Measurements from ENCODE around the gene ITGA2.

Gene ITGA2

GRCh38 chr5:52989781-52990527 lies 802 bp downstream of the ITGA2 start:
- DNase-seq: peak in 1 of 2 experiments; percentile 19

GRCh38 chr5:52990528-52990925 lies 1.4 kb downstream of the ITGA2 start:
- no peak for DNase-seq

GRCh38 chr5:52993367-52993766 lies 4.2 kb downstream of the ITGA2 start:
- no peak for DNase-seq

GRCh38 chr5:52994266-52994665 lies 5.1 kb downstream of the ITGA2 start:
- DNase-seq: no peak

- DNase-seq: no peak
Observed at GRCh38 chr5:52995095-52995494, 5.9 kb downstream of the ITGA2 start.

GRCh38 chr5:52995914-52996313 lies 6.8 kb downstream of the ITGA2 start:
- no peak for DNase-seq

GRCh38 chr5:52996979-52997378 lies 7.8 kb downstream of the ITGA2 start:
- DNase-seq: no peak

GRCh38 chr5:52997424-52997823 lies 8.3 kb downstream of the ITGA2 start:
- no peak for DNase-seq

GRCh38 chr5:52998552-52999313 lies 9.6 kb downstream of the ITGA2 start:
- no peak for DNase-seq

- no peak for DNase-seq
Observed at GRCh38 chr5:52999344-52999949, 10.3 kb downstream of the ITGA2 start.

- DNase-seq: no peak
Observed at GRCh38 chr5:53001541-53001940, 12.4 kb downstream of the ITGA2 start.

- no peak for DNase-seq
Observed at GRCh38 chr5:53002491-53002890, 13.3 kb downstream of the ITGA2 start.

- DNase-seq: no peak
Observed at GRCh38 chr5:53003144-53003543, 14.0 kb downstream of the ITGA2 start.

- no peak for DNase-seq
Observed at GRCh38 chr5:53006911-53007890, 18.0 kb downstream of the ITGA2 start.

GRCh38 chr5:53008751-53009150 lies 19.6 kb downstream of the ITGA2 start:
- DNase-seq: no peak

- no peak for DNase-seq
Observed at GRCh38 chr5:53009816-53010215, 20.7 kb downstream of the ITGA2 start.

GRCh38 chr5:53010814-53011213 lies 21.7 kb downstream of the ITGA2 start:
- DNase-seq: no peak

GRCh38 chr5:53011233-53011632 lies 22.1 kb downstream of the ITGA2 start:
- no peak for DNase-seq

- no peak for DNase-seq
Observed at GRCh38 chr5:53013857-53014256, 24.7 kb downstream of the ITGA2 start.

GRCh38 chr5:53017383-53017782 lies 28.2 kb downstream of the ITGA2 start:
- DNase-seq: no peak

GRCh38 chr5:53017794-53018391 lies 28.7 kb downstream of the ITGA2 start:
- DNase-seq: no peak

GRCh38 chr5:53019320-53019719 lies 30.2 kb downstream of the ITGA2 start:
- no peak for DNase-seq

Measured in NCI-H2081 (cell line).